H1 (cell line): ENCODE measurements around the gene CORIN. TPM values are rescaled to one million over a fixed set of nuclear protein-coding genes. Genes with fewer than 3 reads are reported as not detected.

ENCODE experiments used
- CTCF ChIA-PET: fragments of 300-600 bp; sonication (Branson Sonifier 250); formaldehyde crosslinking; loops from one replicate; lab custom pipeline; 2021; ENCODE audit not compliant: partially characterized antibody; lab: Charles Lee
- POLR2A ChIA-PET: fragments of 300-600 bp; sonication (Branson Sonifier 250); formaldehyde crosslinking; loops from one replicate; lab custom pipeline; 2021; ENCODE audit warnings: inconsistent platforms; ENCODE audit not compliant: partially characterized antibody; lab: Charles Lee
- DNase-seq, 2 experiments: peaks; one replicate each; pipeline versions ENCODE4 v3.0.0 to v3.0.0-alpha.2; 2010 to 2022; ENCODE audit warnings: low spot score in 2 of 2, low read depth in 1 of 2, mixed read lengths in 1 of 2
- FAIRE-seq: peaks from 2 replicates; lab custom pipeline; 2011; peaks lifted over from hg19 to GRCh38; lab: Jason Lieb, UNC
- H2AFZ ChIP-seq: 2 replicates; pipeline ENCODE4 v1.8.1; 2012; ENCODE audit warnings: low read length, inconsistent platforms
- H2AK5ac ChIP-seq: 2 replicates; pipeline ENCODE4 v1.6.1; 2013; ENCODE audit warnings: low read depth, low read length
- H2BK120ac ChIP-seq: replicated peaks from 2 replicates; pipeline ENCODE3; 2013; ENCODE audit warnings: low read depth, low read length, inconsistent platforms
- H2BK12ac ChIP-seq: 2 replicates; pipeline ENCODE4 v1.6.1; 2013; ENCODE audit warnings: low read depth, low read length
- H2BK15ac ChIP-seq: 2 replicates; pipeline ENCODE4 v1.6.1; 2013; ENCODE audit warnings: low read length
- H2BK20ac ChIP-seq: 2 replicates; pipeline ENCODE4 v1.6.1; 2013; ENCODE audit warnings: low read length
- H2BK5ac ChIP-seq: 2 replicates; pipeline ENCODE4 v1.6.1; 2013; ENCODE audit warnings: low read depth, low read length
- H3K14ac ChIP-seq: 2 replicates; pipeline ENCODE4 v1.6.1; 2013; ENCODE audit warnings: inconsistent platforms; ENCODE audit not compliant: insufficient read length
- H3K18ac ChIP-seq: 2 replicates; pipeline ENCODE4 v1.6.1; 2013; ENCODE audit warnings: low read length; ENCODE audit errors: extremely low read depth
- H3K23ac ChIP-seq: 2 replicates; pipeline ENCODE4 v1.6.1; 2013; ENCODE audit warnings: inconsistent platforms; ENCODE audit not compliant: insufficient read length
- H3K23me2 ChIP-seq: 2 replicates; pipeline ENCODE4 v1.6.1; 2013; ENCODE audit warnings: low read depth, low read length
- H3K27ac ChIP-seq: 2 replicates; pipeline ENCODE4 v1.6.1; 2011; ENCODE audit warnings: low read depth, low read length, inconsistent platforms
- H3K27me3 ChIP-seq, 4 experiments: replicated peaks in 1 of 4; 1 replicate in 1 of 4; 2 replicates in 3 of 4; pipeline versions ENCODE4 v1.6.1 to v1.8.1; 2011 to 2013; ENCODE audit warnings: low read length in 3 of 4, mild to moderate bottlenecking in 3 of 4, inconsistent platforms in 2 of 4, mixed read lengths in 2 of 4, moderate library complexity in 1 of 4; ENCODE audit not compliant: control insufficient read depth in 3 of 4, insufficient read depth in 3 of 4; ENCODE audit errors: extremely low read depth in 1 of 4
- H3K36me3 ChIP-seq, 4 experiments: 2 replicates each; pipeline versions ENCODE4 v1.6.1 to v1.8.1; 2011 to 2013; ENCODE audit warnings: mild to moderate bottlenecking in 4 of 4, low read length in 3 of 4, moderate library complexity in 2 of 4, control low read depth in 1 of 4, inconsistent platforms in 1 of 4; ENCODE audit not compliant: insufficient read depth in 4 of 4, control insufficient read depth in 2 of 4
- H3K4ac ChIP-seq: replicated peaks from 2 replicates; pipeline ENCODE3; 2013; ENCODE audit warnings: low read length, low read depth, mixed read lengths, inconsistent platforms; ENCODE audit not compliant: insufficient read length
- H3K4me1 ChIP-seq, 4 experiments: replicated peaks in 1 of 4; 1 replicate in 1 of 4; 2 replicates in 3 of 4; pipeline versions ENCODE4 v1.6.1 to v1.8.1; 2011 to 2013; ENCODE audit warnings: low read length in 3 of 4, inconsistent platforms in 2 of 4, mixed read lengths in 1 of 4; ENCODE audit not compliant: insufficient read depth in 4 of 4, control insufficient read depth in 3 of 4
- H3K4me2 ChIP-seq, 2 experiments: 2 replicates each; pipeline versions ENCODE4 v1.6.1 to v1.8.1; 2011 to 2013; ENCODE audit warnings: low read depth in 2 of 2, low read length in 2 of 2, control low read depth in 1 of 2, inconsistent platforms in 1 of 2, mild to moderate bottlenecking in 1 of 2; ENCODE audit not compliant: insufficient read depth in 1 of 2
- H3K4me3 ChIP-seq, 4 experiments: fragments of 200-600, 300-600 bp in 1 of 4; sonication (generic), shearing (Covaris generic), sonication (Bioruptor Twin) in 1 of 4; 2 replicates each; pipeline versions ENCODE4 v1.5.1 to v1.8.1; 2011 to 2016; ENCODE audit warnings: low read length in 4 of 4, low read depth in 3 of 4, control low read depth in 2 of 4, inconsistent platforms in 2 of 4, mild to moderate bottlenecking in 2 of 4, mixed read lengths in 1 of 4, moderate library complexity in 1 of 4; ENCODE audit not compliant: insufficient read depth in 2 of 4; ENCODE audit errors: extremely low read depth in 1 of 4
- H3K56ac ChIP-seq: replicated peaks from 2 replicates; pipeline ENCODE3; 2013; ENCODE audit warnings: low read depth, mild to moderate bottlenecking, mixed read lengths, low read length, inconsistent platforms; ENCODE audit not compliant: insufficient read length
- H3K79me1 ChIP-seq: 2 replicates; pipeline ENCODE4 v1.6.1; 2013; ENCODE audit warnings: low read depth, low read length, control low read depth
- H3K79me2 ChIP-seq, 2 experiments: 2 replicates each; pipeline versions ENCODE4 v1.6.1 to v1.8.1; 2012 to 2013; ENCODE audit warnings: low read length in 2 of 2, mild to moderate bottlenecking in 2 of 2, inconsistent platforms in 1 of 2; ENCODE audit not compliant: insufficient read depth in 2 of 2, control insufficient read depth in 1 of 2
- H3K9ac ChIP-seq, 4 experiments: replicated peaks in 1 of 4; 1 replicate in 1 of 4; 2 replicates in 3 of 4; pipeline versions ENCODE4 v1.6.1 to v1.8.1; 2011 to 2013; ENCODE audit warnings: low read depth in 3 of 4, low read length in 3 of 4, control low read depth in 2 of 4, mild to moderate bottlenecking in 2 of 4, moderate library complexity in 2 of 4, inconsistent platforms in 1 of 4; ENCODE audit errors: extremely low read depth in 1 of 4
- H3K9me3 ChIP-seq, 2 experiments: 2 replicates each; pipeline versions ENCODE4 v1.6.1 to v1.8.1; 2012 to 2013; ENCODE audit warnings: mild to moderate bottlenecking in 2 of 2, moderate library complexity in 2 of 2, control low read depth in 1 of 2, inconsistent platforms in 1 of 2, low read depth in 1 of 2, low read length in 1 of 2, mixed read lengths in 1 of 2; ENCODE audit not compliant: insufficient read depth in 2 of 2
- H4K20me1 ChIP-seq, 2 experiments: replicated peaks in 1 of 2; 2 replicates each; pipeline versions ENCODE3 to v1.8.1; 2011 to 2013; ENCODE audit warnings: inconsistent platforms in 2 of 2, low read length in 2 of 2, mild to moderate bottlenecking in 1 of 2; ENCODE audit not compliant: insufficient read depth in 2 of 2, control insufficient read depth in 1 of 2
- H4K5ac ChIP-seq: 2 replicates; pipeline ENCODE4 v1.6.1; 2013; ENCODE audit warnings: low read length, low read depth, mixed read lengths, inconsistent platforms; ENCODE audit not compliant: insufficient read length
- H4K8ac ChIP-seq: 2 replicates; pipeline ENCODE4 v1.8.0; 2013; ENCODE audit warnings: mild to moderate bottlenecking, moderate library complexity, low read length, inconsistent platforms; ENCODE audit not compliant: insufficient read depth; ENCODE audit errors: extremely low read depth
- H4K91ac ChIP-seq: replicated peaks from 2 replicates; pipeline ENCODE3; 2013; ENCODE audit warnings: low read length, mixed read lengths, inconsistent platforms; ENCODE audit not compliant: insufficient read length
- KDM1A ChIP-seq: fragments of 200-600, 300-600 bp; sonication (generic); IDR thresholded peaks from 2 replicates; pipeline ENCODE4 v1.7.1; 2016; ENCODE audit warnings: mild to moderate bottlenecking, low read length, borderline replicate concordance
- RXRA ChIP-seq: IDR thresholded peaks from 2 replicates; pipeline ENCODE4 v1.6.1; 2011; ENCODE audit warnings: low read depth, mild to moderate bottlenecking, low read length, moderate library complexity; ENCODE audit not compliant: insufficient read depth
- ZNF274 ChIP-seq: IDR thresholded peaks from 2 replicates; pipeline ENCODE4 v1.7.0; 2012; ENCODE audit warnings: low read length, borderline replicate concordance; ENCODE audit errors: extremely low read depth
- WGBS, 2 experiments: shearing (Covaris generic) in 1 of 2; methylation state at CpG; one replicate each; pipeline versions ENCODE4 v1.1.6 to v1.1.7; 2013 to 2015; ENCODE audit warnings: low lambda C conversion rate in 2 of 2, mixed read lengths in 2 of 2, inconsistent platforms in 1 of 2, low coverage in 1 of 2, missing lambda C conversion rate in 1 of 2; ENCODE audit not compliant: insufficient replicate concordance in 2 of 2, insufficient coverage in 1 of 2, insufficient read length in 1 of 2; ENCODE audit errors: extremely low coverage in 1 of 2, missing lambda C conversion rate in 1 of 2; 5-methylcytosine and 5-hydroxymethylcytosine counted together
- polyA plus RNA-seq, 7 experiments: library from polyadenylated mRNA; depleted of rRNA in 3 of 7; stranded (reverse) in 5 of 7; unstranded in 2 of 7; fragments of >200 nt in 5 of 7; fragments of 200-250 nt in 2 of 7; gene quantifications; 1 replicate in 5 of 7; 2 replicates in 1 of 7; 4 replicates in 1 of 7; pipeline versions ENCODE4 v1.2.1 to v1.2.3, GENCODE V29; 2011 to 2013; ENCODE audit warnings: missing spikeins in 2 of 7, mixed read lengths in 2 of 7
- total RNA-seq: library from RNA; stranded (reverse); fragmentation: NEBNext Ultra II Directional; extraction: Animal tissue kit (Norgen Biotek cat#: 25700); gene quantifications from 2 replicates; pipeline ENCODE4 v1.2.1, GENCODE V29; 2021

The CORIN gene
- total and polyA plus RNA-seq, 2 of the 8 experiments (the other 6 are each of a cell fraction or from before 2014, with no cell fraction given) = 0.09 to 0.32 TPM

GRCh38 chr4:47715716-47716416 is 122.0 kb downstream of the CORIN start:
- no peak for FAIRE-seq
- H3K36me3 ChIP-seq = no peaks in the 10 kb centered on the region
- no peak overlapping the region for H3K9ac ChIP-seq
- H2BK12ac ChIP-seq = no peak overlapping the region
- no peak overlapping the region for H3K56ac ChIP-seq
- H2AK5ac ChIP-seq = no peak overlapping the region
- H3K4me3 ChIP-seq = no peak overlapping the region
- H2BK15ac ChIP-seq = no peak overlapping the region
- no peak overlapping the region for H3K23ac ChIP-seq
- no peak overlapping the region for H4K5ac ChIP-seq
- no peak overlapping the region for H3K14ac ChIP-seq
- H2BK5ac ChIP-seq = no peak overlapping the region
- no peak overlapping the region for H3K18ac ChIP-seq
- H3K27ac ChIP-seq = no peak overlapping the region
- H3K79me1 ChIP-seq = no peaks in the 10 kb centered on the region
- H3K79me2 ChIP-seq = no peaks in the 10 kb centered on the region
- H4K8ac ChIP-seq = no peak overlapping the region
- no peaks in the 10 kb centered on the region for H3K23me2 ChIP-seq
- H3K27me3 ChIP-seq = peaks cover 0 to 2% (median under 1%) of the 10 kb centered on the region in 4 experiments; a peak in 2 of 7 replicates
- POLR2A ChIA-PET = interaction anchor here (1.6 kb wide), 1 partner anchor 124 kb away, joined by 3 read pairs; no protein-coding TSS in a partner anchor
- no peak overlapping the region for H3K4ac ChIP-seq
- DNase-seq = no peak
- H3K9me3 ChIP-seq = no peaks in the 10 kb centered on the region
- no peak overlapping the region for H2BK120ac ChIP-seq
- no peaks in the 10 kb centered on the region for H4K20me1 ChIP-seq
- H3K4me2 ChIP-seq = no peak overlapping the region
- TF ChIP-seq ZNF274 = no peak
- TF ChIP-seq KDM1A = no peak
- no peak for TF ChIP-seq RXRA
- H2AFZ ChIP-seq = no peak overlapping the region
- no peak overlapping the region for H2BK20ac ChIP-seq
- CTCF ChIA-PET = interaction anchor here (0.6 to 4.8 kb wide), 4 partner anchors 11 to 211 kb away, joined by 3 to 30 read pairs (median 8); no protein-coding TSS in a partner anchor
- WGBS, 2 experiments = 86% methylated on average over 3 of the region's 3 CpGs; no CpG with 5 or more reads in 1 of the 2 experiments
- H4K91ac ChIP-seq = no peak overlapping the region
- H3K4me1 ChIP-seq = peaks cover 0 to 7% (median 4%) of the 10 kb centered on the region in 4 experiments; a peak in 4 of 7 replicates
